ENCODE data around the gene CKB. TPM values are rescaled to one million over a fixed set of nuclear protein-coding genes. Genes with fewer than 3 reads are reported as not detected.

The CKB gene
- total RNA-seq, 1 experiment from 2014 or later: 611 TPM

- no peak for DNase-seq
- CTCF ChIA-PET: interaction anchor here (0.8 to 1.6 kb wide), 3 partner anchors 11 to 21 kb away, joined by 3 to 9 read pairs (median 3); partner anchors contain the start of gene TRMT61A
- no TSS peak for BruUV-seq (replicated peaks)
Measured at GRCh38 chr14:103539056-103539825, 16.6 kb upstream of the CKB start.

GRCh38 chr14:103538291-103539055 lies 15.8 kb upstream of the CKB start:
- H3K9me3 Mint-ChIP-seq (ENCODE audit: unreplicated experiment): no peaks in the 10 kb centered on the region
- peaks cover 6% of the 10 kb centered on the region for H3K4me1 ChIP-seq

More at GRCh38 chr14:103539056-103539825, 16.6 kb upstream of the CKB start:
- H3K9me3 Mint-ChIP-seq (ENCODE audit: unreplicated experiment): no peaks in the 10 kb centered on the region
- TF ChIP-seq CTCF (IDR thresholded peaks at IDR 0.05; ENCODE audit: insufficient read depth in 1 of 2, low read depth in 1 of 2, low read length in 1 of 2, severe bottlenecking in 1 of 2, unreplicated experiment in 1 of 2): peak in 1 of 2 experiments; percentile 3
- Histone ChIP-seq H3K27me3 (replicated peaks; ENCODE audit: control insufficient read depth, insufficient read depth, low read length) (no peaks in the 10 kb centered on the region), H3K4me3 (ENCODE audit: low read depth, low read length) (no peak overlapping the region), H3K9me3 (no peaks in the 10 kb centered on the region), H3K4me1 (peaks cover 6% of the 10 kb centered on the region), H3K36me3 (ENCODE audit: control insufficient read depth, insufficient read depth, low read length) (no peaks in the 10 kb centered on the region; the same call in 1 of the 2 replicates)
- POLR2A ChIA-PET: interaction anchor here (0.7 kb wide), 1 partner anchor 1476 kb away, joined by 4 read pairs; no protein-coding TSS in a partner anchor
- peaks cover 16% of the 10 kb centered on the region for H3K36me3 Mint-ChIP-seq (ENCODE audit: insufficient read depth, unreplicated experiment)
- peak overlapping the region; percentile 42 for H3K27ac Mint-ChIP-seq (ENCODE audit: unreplicated experiment)
- intact Hi-C loops (cut with micrococcal nuclease; ENCODE audit: unreplicated experiment): no loop called here
- no peak overlapping the region for H3K4me3 Mint-ChIP-seq (ENCODE audit: unreplicated experiment)
- H3K27me3 Mint-ChIP-seq (ENCODE audit: insufficient read depth, unreplicated experiment): no peaks in the 10 kb centered on the region
- no peaks in the 10 kb centered on the region for H3K4me1 Mint-ChIP-seq (ENCODE audit: low read depth, unreplicated experiment)

More at GRCh38 chr14:103538291-103539055, 15.8 kb upstream of the CKB start:
- BruUV-seq (replicated peaks): no TSS peak
- Histone ChIP-seq H3K27me3 (replicated peaks; ENCODE audit: control insufficient read depth, insufficient read depth, low read length) (no peaks in the 10 kb centered on the region), H3K9me3 (no peaks in the 10 kb centered on the region), H3K36me3 (ENCODE audit: control insufficient read depth, insufficient read depth, low read length) (no peaks in the 10 kb centered on the region; the same call in 1 of the 2 replicates), H3K4me3 (ENCODE audit: low read depth, low read length) (no peak overlapping the region)
- CTCF ChIA-PET: interaction anchor here (0.8 to 1.4 kb wide), 2 partner anchors 10 to 20 kb away, joined by 3 read pairs; partner anchors contain the start of gene TRMT61A
- POLR2A ChIA-PET: interaction anchor here (0.7 kb wide), 1 partner anchor 1475 kb away, joined by 4 read pairs; no protein-coding TSS in a partner anchor
- DNase-seq: no peak
- Mint-ChIP-seq H3K4me1 (ENCODE audit: low read depth, unreplicated experiment) (no peaks in the 10 kb centered on the region), H3K27ac (ENCODE audit: unreplicated experiment) (no peak overlapping the region), H3K36me3 (ENCODE audit: insufficient read depth, unreplicated experiment) (peaks cover 16% of the 10 kb centered on the region), H3K4me3 (ENCODE audit: unreplicated experiment) (no peak overlapping the region), H3K27me3 (ENCODE audit: insufficient read depth, unreplicated experiment) (no peaks in the 10 kb centered on the region)
- intact Hi-C loops (cut with micrococcal nuclease; ENCODE audit: unreplicated experiment): no loop called here
- no peak for TF ChIP-seq CTCF (IDR thresholded peaks at IDR 0.05; ENCODE audit: insufficient read depth in 1 of 2, low read depth in 1 of 2, low read length in 1 of 2, severe bottlenecking in 1 of 2, unreplicated experiment in 1 of 2)

Measured in Caco-2 (cell line).